GM19397 (cell line): ENCODE data around the gene RAB8B.

Source experiments
- ATAC-seq: cut with Tn5 transposase; IDR thresholded peaks from one replicate; pipeline ENCODE4 v1.9.1; 2021; ENCODE audit warnings: mild to moderate bottlenecking, moderate library complexity; ENCODE audit not compliant: unreplicated experiment

The RAB8B gene

DNA sequence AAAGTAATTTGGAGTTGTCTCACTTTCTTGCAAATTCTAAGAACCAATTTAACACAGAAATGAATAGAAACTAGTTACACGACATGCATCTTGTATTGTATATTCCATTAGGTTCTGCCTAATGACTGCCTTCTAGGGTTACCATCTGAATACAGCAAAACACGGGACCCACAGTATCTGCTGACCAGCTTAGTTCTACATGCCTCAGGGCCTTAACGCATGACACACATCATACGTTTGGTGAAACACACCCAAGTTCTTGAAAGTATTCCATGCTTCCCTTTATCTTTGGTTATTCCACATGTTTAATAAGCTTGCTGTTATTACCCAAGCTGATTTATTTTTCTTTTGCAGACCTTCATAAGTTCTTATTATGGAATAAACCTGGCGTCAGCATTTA, 115.9 kb downstream of the RAB8B start:
- ATAC-seq = no peak

DNA sequence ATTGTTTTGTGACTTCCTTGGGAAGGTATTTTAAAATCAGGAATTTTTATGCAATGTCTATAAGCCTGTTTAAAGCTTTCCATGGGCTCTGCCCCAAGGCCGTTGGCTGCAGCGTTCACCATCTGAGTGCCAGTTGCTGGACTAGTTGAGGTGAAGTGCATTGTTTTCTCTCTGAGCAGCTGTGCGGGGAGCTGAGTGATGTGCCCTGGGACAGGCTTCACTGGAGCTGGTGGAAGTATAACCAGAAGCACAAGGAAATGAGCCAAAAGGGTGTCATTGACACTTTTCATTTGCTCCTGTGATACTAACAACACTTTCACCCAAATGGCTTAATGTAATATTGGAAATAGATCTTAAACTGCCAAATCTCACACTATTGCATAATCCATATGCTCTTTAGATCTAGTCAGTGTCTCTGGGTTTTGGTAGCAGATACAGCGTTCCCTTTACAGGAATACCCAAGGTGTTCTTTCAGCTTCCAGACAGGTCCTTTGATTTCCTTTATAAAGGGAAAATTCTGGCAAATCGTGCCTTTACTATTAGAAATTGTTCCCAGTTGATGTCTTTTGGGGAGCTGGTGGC, 117.2 kb downstream of the RAB8B start:
- no peak for ATAC-seq

DNA sequence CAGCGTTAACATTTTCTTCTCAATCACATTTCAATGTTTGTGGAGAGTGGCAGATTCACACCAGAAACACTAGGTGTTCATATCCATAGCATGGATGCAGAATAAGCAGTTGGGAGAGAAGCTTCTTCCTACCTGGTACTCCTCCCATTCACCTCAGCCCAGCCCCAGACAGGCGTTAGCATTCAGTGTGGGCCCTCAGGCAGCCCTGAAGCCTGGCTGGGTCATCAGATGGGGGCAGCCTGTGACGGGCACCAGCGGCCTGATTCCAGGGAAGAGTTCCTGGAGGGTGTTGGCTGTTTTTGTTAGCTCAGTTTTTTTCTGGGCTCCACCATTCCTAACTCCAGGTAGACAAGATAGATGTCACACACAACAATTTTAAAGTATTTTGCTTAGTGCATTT, 119.1 kb downstream of the RAB8B start:
- ATAC-seq = no peak

DNA sequence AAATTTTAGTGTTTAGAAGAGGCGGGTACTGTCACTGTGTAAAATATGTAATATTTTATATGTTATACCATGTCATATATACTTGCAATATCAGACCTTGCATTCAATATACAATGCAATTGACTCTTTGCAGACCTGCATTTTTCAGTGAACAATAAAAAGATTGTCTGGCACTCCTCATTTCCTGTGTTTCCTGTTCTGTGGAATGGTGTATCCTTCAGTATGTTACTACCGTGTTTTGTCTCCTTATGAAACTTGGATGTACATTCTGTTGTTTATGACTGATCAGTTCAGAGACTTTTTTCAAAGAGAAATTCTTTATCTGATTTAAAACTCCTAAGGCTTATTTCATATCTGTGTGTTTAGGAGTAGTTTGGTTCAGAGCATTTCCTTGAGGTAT, 119.5 kb downstream of the RAB8B start:
- no peak for ATAC-seq

DNA sequence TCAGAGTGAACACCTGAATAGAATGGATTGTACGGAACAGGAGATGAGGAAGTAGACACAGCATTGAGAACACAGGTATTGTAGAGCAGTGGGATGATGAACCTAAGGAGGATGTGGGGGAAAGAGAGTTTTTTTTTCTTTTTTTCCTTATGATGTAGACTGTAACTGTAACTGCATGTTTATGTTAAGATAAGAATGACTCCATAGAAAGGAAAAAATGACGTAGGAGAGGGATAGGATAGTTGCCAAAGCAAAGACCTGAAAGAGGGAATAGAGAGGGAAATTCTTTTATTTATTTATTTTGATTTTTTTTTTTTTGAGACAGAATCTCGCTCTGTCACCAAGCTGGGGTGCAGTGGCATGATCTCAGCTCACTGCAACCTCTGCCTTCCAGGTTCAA, 121.2 kb downstream of the RAB8B start:
- no peak for ATAC-seq

DNA sequence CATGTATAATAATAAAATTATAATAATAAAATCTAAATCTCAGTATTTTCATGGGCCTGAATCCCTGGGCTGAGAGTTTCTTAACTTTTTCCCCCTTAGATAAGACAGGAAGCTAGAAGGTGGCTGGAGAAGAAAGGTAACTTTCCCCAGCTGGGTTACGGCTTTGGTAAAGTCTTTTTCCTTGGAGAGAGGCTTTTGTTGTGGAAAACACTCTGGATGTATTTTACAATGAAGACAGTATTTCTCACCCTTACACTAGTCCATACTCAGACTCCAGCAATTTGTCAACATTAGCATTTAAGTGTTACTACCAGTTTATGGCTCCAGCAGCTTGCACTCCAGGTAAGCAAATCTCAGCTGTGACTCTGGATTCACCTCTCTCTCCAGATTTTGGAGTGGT, 122.9 kb downstream of the RAB8B start:
- ATAC-seq = no peak

DNA sequence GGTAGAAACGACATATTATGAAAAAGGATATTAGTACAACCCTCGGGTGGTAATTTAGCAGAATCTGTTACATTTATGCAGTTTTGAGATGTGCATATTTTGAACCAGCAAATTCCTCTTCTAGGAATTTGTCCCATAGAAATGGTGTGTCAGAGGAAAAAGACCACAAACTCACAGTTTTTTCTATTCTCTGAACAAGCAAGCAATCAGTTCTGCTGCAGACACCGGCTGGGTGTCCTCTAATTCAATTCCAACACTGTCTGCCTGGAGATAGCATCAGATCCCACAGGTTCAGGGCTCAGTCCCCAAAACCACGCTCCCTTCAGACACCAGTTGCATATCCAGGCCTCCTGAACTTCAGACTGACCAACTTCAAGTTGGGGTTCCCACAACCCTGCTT, 124.4 kb downstream of the RAB8B start:
- no peak for ATAC-seq

DNA sequence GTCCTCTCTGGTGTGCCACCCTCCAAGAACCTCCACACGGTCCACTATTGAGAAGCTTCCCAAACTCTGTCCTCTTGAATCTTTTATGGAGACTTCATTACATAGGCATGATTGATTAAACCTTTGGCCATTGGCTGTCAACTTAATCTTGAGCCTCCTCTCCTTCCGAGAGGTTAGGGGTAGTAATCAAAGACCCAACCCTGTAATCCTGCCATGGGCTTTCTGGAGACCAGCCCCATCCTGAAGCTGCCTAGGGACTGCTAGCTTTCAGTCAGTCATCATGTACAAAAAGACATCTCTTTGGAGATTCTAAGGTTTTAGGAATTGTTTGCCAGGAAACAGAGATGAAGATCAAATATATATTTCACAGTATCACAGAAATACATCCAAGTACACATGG, 125.0 kb downstream of the RAB8B start:
- no peak for ATAC-seq
